GM12878 (cell line): ENCODE data around the gene EYA2. TPM values are rescaled to one million over a fixed set of nuclear protein-coding genes. Genes with fewer than 3 reads are reported as not detected.

Experiments
- ATAC-seq: fragments of 200-7000 bp; cut with Tn5 transposase; 3 replicates; pipeline ENCODE4 v1.9.1; 2020; ENCODE audit warnings: mild to moderate bottlenecking, moderate library complexity
- BruUV-seq: library from RNA; stranded (reverse); fragments of 400-500 nt; replicated peaks from 2 replicates; lab custom pipeline; 2021; lab: Mats Ljungman, UMichigan
- CTCF ChIA-PET: fragments of 300-600 bp; sonication (Branson Sonifier 250); formaldehyde crosslinking; extraction: SDS; loops from one replicate; lab custom pipeline; 2021; ENCODE audit warnings: inconsistent platforms; lab: Yijun Ruan, JAX
- POLR2A ChIA-PET: fragments of 350-600 bp; formaldehyde crosslinking; extraction: SDS; loops from one replicate; lab custom pipeline; 2021; ENCODE audit warnings: inconsistent platforms; lab: Charles Lee
- RAD21 ChIA-PET: fragments of 300-600 bp; sonication (Branson Sonifier 250); formaldehyde crosslinking; loops from one replicate; lab custom pipeline; 2023; ENCODE audit warnings: antibody characterized with exemption; ENCODE audit not compliant: unreplicated experiment; lab: Charles Lee
- SMC1A ChIA-PET: fragments of 300-600 bp; sonication (Branson Sonifier 250); formaldehyde crosslinking; loops from one replicate; lab custom pipeline; 2023; ENCODE audit not compliant: unreplicated experiment, uncharacterized antibody; lab: Charles Lee
- DNase-seq: peaks from one replicate; pipeline ENCODE4 v3.0.0-alpha.2; 2011; ENCODE audit warnings: low read depth, low spot score
- FAIRE-seq: peaks from 3 replicates; lab custom pipeline; 2011; peaks lifted over from hg19 to GRCh38; lab: Jason Lieb, UNC
- H2AFZ ChIP-seq: 2 replicates; pipeline ENCODE4 v1.6.0; 2011; ENCODE audit warnings: low read depth, low read length, control low read depth; ENCODE audit not compliant: control insufficient read depth
- H3K27ac ChIP-seq: 2 replicates; pipeline ENCODE4 v1.5.1; 2011; ENCODE audit warnings: control low read depth; ENCODE audit not compliant: control insufficient read depth, insufficient read depth
- H3K27me3 ChIP-seq, 2 experiments: replicated peaks in 1 of 2; 2 replicates each; pipeline versions ENCODE4 v1.6.0 to v1.6.1; 2011; ENCODE audit warnings: low read length in 1 of 2; ENCODE audit not compliant: control insufficient read depth in 2 of 2, insufficient read depth in 2 of 2
- H3K36me3 ChIP-seq, 2 experiments: 2 replicates each; pipeline ENCODE4 v1.5.1; 2011; ENCODE audit warnings: low read length in 1 of 2; ENCODE audit not compliant: control insufficient read depth in 2 of 2, insufficient read depth in 2 of 2
- H3K4me1 ChIP-seq: 2 replicates; pipeline ENCODE4 v1.6.1; 2011; ENCODE audit warnings: mild to moderate bottlenecking, low read length, moderate library complexity, mixed read lengths; ENCODE audit not compliant: control insufficient read depth, insufficient read depth
- H3K4me2 ChIP-seq: 2 replicates; pipeline ENCODE4 v1.6.0; 2011; ENCODE audit warnings: control low read depth; ENCODE audit not compliant: control insufficient read depth, insufficient read depth
- H3K4me3 ChIP-seq: fragments of 200-600 bp; sonication (generic); 2 replicates; pipeline ENCODE4 v1.5.1; 2016
- H3K79me2 ChIP-seq: 2 replicates; pipeline ENCODE4 v1.6.0; 2011; ENCODE audit warnings: low read length; ENCODE audit not compliant: control insufficient read depth, insufficient read depth
- H3K9ac ChIP-seq: 2 replicates; pipeline ENCODE4 v1.8.0; 2011; ENCODE audit warnings: low read length, control low read depth, mixed read lengths; ENCODE audit not compliant: control insufficient read depth, insufficient read depth
- H3K9me3 ChIP-seq: replicated peaks from 3 replicates; pipeline ENCODE4 v1.5.1; 2011; ENCODE audit warnings: mild to moderate bottlenecking, low read length; ENCODE audit not compliant: control insufficient read depth, insufficient read depth
- H4K20me1 ChIP-seq: 2 replicates; pipeline ENCODE4 v1.6.0; 2011; ENCODE audit not compliant: control insufficient read depth, insufficient read depth
- ETV6 ChIP-seq, 2 experiments: fragments of 450-650 bp in 1 of 2; IDR thresholded peaks in 1 of 2; conservative IDR thresholded peaks in 1 of 2; 2 replicates each; pipeline ENCODE4 v1.6.1; 2014; ENCODE audit warnings: antibody characterized with exemption in 1 of 2, borderline replicate concordance in 1 of 2, low read depth in 1 of 2, mild to moderate bottlenecking in 1 of 2, moderate library complexity in 1 of 2
- IKZF2 ChIP-seq, 2 experiments: fragments of 450-650 bp; IDR thresholded peaks; 2 replicates each; pipeline ENCODE4 v1.6.1; 2017; ENCODE audit warnings: mild to moderate bottlenecking in 2 of 2, moderate library complexity in 2 of 2
- MEF2B ChIP-seq: fragments of 450-650 bp; IDR thresholded peaks from 2 replicates; pipeline ENCODE4 v1.6.1; 2018; ENCODE audit warnings: mild to moderate bottlenecking, moderate library complexity; ENCODE audit not compliant: partially characterized antibody, poor library complexity, severe bottlenecking
- NFXL1 ChIP-seq: fragments of 450-650 bp; IDR thresholded peaks from 2 replicates; pipeline ENCODE4 v1.6.1; 2017; ENCODE audit warnings: antibody characterized with exemption, mild to moderate bottlenecking, borderline replicate concordance
- NFYA ChIP-seq: IDR thresholded peaks from 2 replicates; pipeline ENCODE4 v1.6.1; 2011; ENCODE audit warnings: low read depth, mild to moderate bottlenecking, low read length, improper control_type of control experiment, borderline replicate concordance
- SUZ12 ChIP-seq: fragments of 200-600 bp; sonication (generic); IDR thresholded peaks from one replicate; pipeline ENCODE4 v1.6.1; 2018; ENCODE audit warnings: antibody characterized with exemption, mild to moderate bottlenecking; ENCODE audit not compliant: unreplicated experiment
- TBL1XR1 ChIP-seq: IDR thresholded peaks from 2 replicates; pipeline ENCODE4 v1.6.1; 2012; ENCODE audit warnings: low read depth, low read length, improper control_type of control experiment
- ZZZ3 ChIP-seq: IDR thresholded peaks from 2 replicates; pipeline ENCODE4 v1.6.1; 2011; ENCODE audit warnings: low read depth; ENCODE audit not compliant: control insufficient read depth, insufficient read length
- WGBS: methylation state at CpG from one replicate; pipeline ENCODE4 v1.1.6; 2016; ENCODE audit warnings: low lambda C conversion rate; ENCODE audit not compliant: insufficient replicate concordance, insufficient coverage; ENCODE audit errors: missing lambda C conversion rate; 5-methylcytosine and 5-hydroxymethylcytosine counted together
- in situ Hi-C: fragments of 300-500 bp; cut with MboI; formaldehyde crosslinking; loops from 9 replicates; pipeline ENCODE4 v1.14.3; 2018; ENCODE audit warnings: mixed read lengths
- intact Hi-C: fragments of 100-400 bp; cut with micrococcal nuclease; formaldehyde crosslinking; loops from one replicate; pipeline ENCODE4 v1.14.2; 2022; ENCODE audit not compliant: unreplicated experiment
- polyA plus RNA-seq, 11 experiments: library from polyadenylated mRNA; depleted of rRNA in 4 of 11; unstranded in 6 of 11; stranded (reverse) in 5 of 11; fragments of >200 nt; fragmentation: Nextera tagmentation in 4 of 11; fragmentation: Illumina TruSeq in 1 of 11; extraction: Ambion mirVana in 4 of 11; extraction: Trizol in 1 of 11; gene quantifications; 1 replicate in 1 of 11; 2 replicates in 10 of 11; pipeline versions ENCODE4 v1.2.1 to v1.2.3, GENCODE V29; 2011 to 2016; ENCODE audit warnings: inconsistent platforms in 2 of 11, missing spikeins in 2 of 11, low read depth in 1 of 11
- total RNA-seq, 4 experiments: library from RNA; depleted of rRNA in 3 of 4; stranded (reverse); fragments of >200 nt in 3 of 4; fragmentation: Illumina TruSeq in 1 of 4; extraction: Trizol in 1 of 4; gene quantifications; 2 replicates each; pipeline versions ENCODE4 v1.2.1 to v1.2.3, GENCODE V29; 2013 to 2021
- TF ChIP-seq, protein P1 (sequence below): IDR thresholded peaks from 2 replicates; pipeline ENCODE4 v1.6.1; 2011; ENCODE audit warnings: low read depth, low read length, improper control_type of control experiment, borderline replicate concordance
- TF ChIP-seq, protein P2 (sequence below): IDR thresholded peaks from 2 replicates; pipeline ENCODE4 v1.6.1; 2012; ENCODE audit warnings: mild to moderate bottlenecking, low read depth, low read length
- TF ChIP-seq, protein P3 (sequence below): fragments of 450-650 bp; IDR thresholded peaks from 2 replicates; pipeline ENCODE4 v1.6.1; 2016; ENCODE audit warnings: mild to moderate bottlenecking, moderate library complexity, borderline replicate concordance

The EYA2 gene
- total and polyA plus RNA-seq, 10 of the 15 experiments (the other 5 are each of a cell fraction or from before 2014, with no cell fraction given) = 0.20 TPM; not detected in 9

DNA sequence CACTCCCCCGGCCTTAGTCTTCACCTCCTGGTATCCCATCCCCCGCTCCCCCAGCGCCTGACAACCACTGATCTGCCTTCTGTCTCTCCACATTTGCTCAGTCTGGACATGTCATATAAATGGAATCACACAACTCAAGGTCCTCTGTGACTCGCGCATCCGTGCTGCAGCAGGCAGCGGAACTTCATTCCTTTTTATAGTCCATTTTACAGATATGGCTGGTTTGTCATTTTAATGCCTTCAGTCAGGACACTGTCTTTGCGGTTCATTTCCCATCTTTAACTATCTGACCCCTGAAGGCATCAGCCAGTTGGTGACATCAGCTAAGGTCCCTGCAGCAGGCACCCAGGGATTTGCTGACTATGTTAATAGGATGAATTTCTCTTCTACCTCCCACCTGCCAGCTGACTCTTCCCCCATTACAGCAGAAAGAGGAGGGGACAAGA lies 336.2 kb downstream of the EYA2 start:
- no peak overlapping the region for H3K9ac ChIP-seq
- no peaks in the 10 kb centered on the region; the same call in 1 of the 2 replicates for H3K79me2 ChIP-seq
- DNase-seq = no peak
- H3K36me3 ChIP-seq = peaks cover 28 to 41% of the 10 kb centered on the region in 2 experiments
- no TSS peak for BruUV-seq
- H3K27me3 ChIP-seq = no peaks in the 10 kb centered on the region
- ChIA-PET SMC1A (no interaction called here), RAD21 (no interaction called here), CTCF (interaction anchor here (0.6 to 3.2 kb wide), 2 partner anchors 32 to 153 kb away, joined by 3 to 13 read pairs; no protein-coding TSS in a partner anchor)
- H3K4me1 ChIP-seq = peaks cover 5% of the 10 kb centered on the region; the same call in 1 of the 2 replicates
- intact Hi-C loops (no loop called here), in situ Hi-C loops (no loop called here)
- H3K4me2 ChIP-seq = no peak overlapping the region
- no peak overlapping the region for H3K4me3 ChIP-seq
- 98% methylated on average over 8 of the region's 8 CpGs for WGBS
- no peak for ATAC-seq
- H3K27ac ChIP-seq = no peak overlapping the region
- no peak for FAIRE-seq
- TF ChIP-seq, protein P1, sequence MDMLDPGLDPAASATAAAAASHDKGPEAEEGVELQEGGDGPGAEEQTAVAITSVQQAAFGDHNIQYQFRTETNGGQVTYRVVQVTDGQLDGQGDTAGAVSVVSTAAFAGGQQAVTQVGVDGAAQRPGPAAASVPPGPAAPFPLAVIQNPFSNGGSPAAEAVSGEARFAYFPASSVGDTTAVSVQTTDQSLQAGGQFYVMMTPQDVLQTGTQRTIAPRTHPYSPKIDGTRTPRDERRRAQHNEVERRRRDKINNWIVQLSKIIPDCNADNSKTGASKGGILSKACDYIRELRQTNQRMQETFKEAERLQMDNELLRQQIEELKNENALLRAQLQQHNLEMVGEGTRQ = no peak
- TF ChIP-seq, protein P2, sequence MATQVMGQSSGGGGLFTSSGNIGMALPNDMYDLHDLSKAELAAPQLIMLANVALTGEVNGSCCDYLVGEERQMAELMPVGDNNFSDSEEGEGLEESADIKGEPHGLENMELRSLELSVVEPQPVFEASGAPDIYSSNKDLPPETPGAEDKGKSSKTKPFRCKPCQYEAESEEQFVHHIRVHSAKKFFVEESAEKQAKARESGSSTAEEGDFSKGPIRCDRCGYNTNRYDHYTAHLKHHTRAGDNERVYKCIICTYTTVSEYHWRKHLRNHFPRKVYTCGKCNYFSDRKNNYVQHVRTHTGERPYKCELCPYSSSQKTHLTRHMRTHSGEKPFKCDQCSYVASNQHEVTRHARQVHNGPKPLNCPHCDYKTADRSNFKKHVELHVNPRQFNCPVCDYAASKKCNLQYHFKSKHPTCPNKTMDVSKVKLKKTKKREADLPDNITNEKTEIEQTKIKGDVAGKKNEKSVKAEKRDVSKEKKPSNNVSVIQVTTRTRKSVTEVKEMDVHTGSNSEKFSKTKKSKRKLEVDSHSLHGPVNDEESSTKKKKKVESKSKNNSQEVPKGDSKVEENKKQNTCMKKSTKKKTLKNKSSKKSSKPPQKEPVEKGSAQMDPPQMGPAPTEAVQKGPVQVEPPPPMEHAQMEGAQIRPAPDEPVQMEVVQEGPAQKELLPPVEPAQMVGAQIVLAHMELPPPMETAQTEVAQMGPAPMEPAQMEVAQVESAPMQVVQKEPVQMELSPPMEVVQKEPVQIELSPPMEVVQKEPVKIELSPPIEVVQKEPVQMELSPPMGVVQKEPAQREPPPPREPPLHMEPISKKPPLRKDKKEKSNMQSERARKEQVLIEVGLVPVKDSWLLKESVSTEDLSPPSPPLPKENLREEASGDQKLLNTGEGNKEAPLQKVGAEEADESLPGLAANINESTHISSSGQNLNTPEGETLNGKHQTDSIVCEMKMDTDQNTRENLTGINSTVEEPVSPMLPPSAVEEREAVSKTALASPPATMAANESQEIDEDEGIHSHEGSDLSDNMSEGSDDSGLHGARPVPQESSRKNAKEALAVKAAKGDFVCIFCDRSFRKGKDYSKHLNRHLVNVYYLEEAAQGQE = no peak
- TF ChIP-seq ETV6 (conservative IDR thresholded peaks at IDR 0.05 in 1 of 2, IDR thresholded peaks at IDR 0.05 in 1 of 2; ENCODE audit: borderline replicate concordance in 1 of 2, low read depth in 1 of 2) (peak in 1 of 2 experiments; percentile 62; a peak in 1 of 4 replicates), NFYA (no peak), NFXL1 (0 out of 2 replicates have a peak, but pooled peaks have one; percentile 16), SUZ12 (no peak), IKZF2 (IDR thresholded peaks at IDR 0.05) (no peak), TBL1XR1 (no peak), MEF2B (no peak), ZZZ3 (no peak)
- TF ChIP-seq, protein P3, sequence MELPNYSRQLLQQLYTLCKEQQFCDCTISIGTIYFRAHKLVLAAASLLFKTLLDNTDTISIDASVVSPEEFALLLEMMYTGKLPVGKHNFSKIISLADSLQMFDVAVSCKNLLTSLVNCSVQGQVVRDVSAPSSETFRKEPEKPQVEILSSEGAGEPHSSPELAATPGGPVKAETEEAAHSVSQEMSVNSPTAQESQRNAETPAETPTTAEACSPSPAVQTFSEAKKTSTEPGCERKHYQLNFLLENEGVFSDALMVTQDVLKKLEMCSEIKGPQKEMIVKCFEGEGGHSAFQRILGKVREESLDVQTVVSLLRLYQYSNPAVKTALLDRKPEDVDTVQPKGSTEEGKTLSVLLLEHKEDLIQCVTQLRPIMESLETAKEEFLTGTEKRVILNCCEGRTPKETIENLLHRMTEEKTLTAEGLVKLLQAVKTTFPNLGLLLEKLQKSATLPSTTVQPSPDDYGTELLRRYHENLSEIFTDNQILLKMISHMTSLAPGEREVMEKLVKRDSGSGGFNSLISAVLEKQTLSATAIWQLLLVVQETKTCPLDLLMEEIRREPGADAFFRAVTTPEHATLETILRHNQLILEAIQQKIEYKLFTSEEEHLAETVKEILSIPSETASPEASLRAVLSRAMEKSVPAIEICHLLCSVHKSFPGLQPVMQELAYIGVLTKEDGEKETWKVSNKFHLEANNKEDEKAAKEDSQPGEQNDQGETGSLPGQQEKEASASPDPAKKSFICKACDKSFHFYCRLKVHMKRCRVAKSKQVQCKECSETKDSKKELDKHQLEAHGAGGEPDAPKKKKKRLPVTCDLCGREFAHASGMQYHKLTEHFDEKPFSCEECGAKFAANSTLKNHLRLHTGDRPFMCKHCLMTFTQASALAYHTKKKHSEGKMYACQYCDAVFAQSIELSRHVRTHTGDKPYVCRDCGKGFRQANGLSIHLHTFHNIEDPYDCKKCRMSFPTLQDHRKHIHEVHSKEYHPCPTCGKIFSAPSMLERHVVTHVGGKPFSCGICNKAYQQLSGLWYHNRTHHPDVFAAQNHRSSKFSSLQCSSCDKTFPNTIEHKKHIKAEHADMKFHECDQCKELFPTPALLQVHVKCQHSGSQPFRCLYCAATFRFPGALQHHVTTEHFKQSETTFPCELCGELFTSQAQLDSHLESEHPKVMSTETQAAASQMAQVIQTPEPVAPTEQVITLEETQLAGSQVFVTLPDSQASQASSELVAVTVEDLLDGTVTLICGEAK = no peak
- TF ChIP-seq, all 136 proteins: peak for 2
- H2AFZ ChIP-seq = no peak overlapping the region
- no peaks in the 10 kb centered on the region; the same call in 2 of the 3 replicates for H3K9me3 ChIP-seq
- no peaks in the 10 kb centered on the region for H4K20me1 ChIP-seq
- POLR2A ChIA-PET = no interaction called here
